Neuronal stem cell (in vitro differentiated cells): Measurements from ENCODE around the gene YY2. TPM values are rescaled to one million over a fixed set of nuclear protein-coding genes. Genes with fewer than 3 reads are reported as not detected.
A peak's percentile ranks its signal among the peaks of the same experiment; 100 is the strongest.

Experiments
- DNase-seq: peaks from one replicate; pipeline ENCODE4 v3.0.0-alpha.2; 2013; ENCODE audit warnings: low spot score
- H2AFZ ChIP-seq: one replicate; pipeline ENCODE4 v1.6.1; 2013; ENCODE audit warnings: mild to moderate bottlenecking, low read length, inconsistent platforms
- H2AK5ac ChIP-seq: 2 replicates; pipeline ENCODE4 v1.6.1; 2013; ENCODE audit warnings: low read depth, mild to moderate bottlenecking, inconsistent platforms, low read length, moderate library complexity, mixed read lengths
- H2BK120ac ChIP-seq: 2 replicates; pipeline ENCODE4 v1.6.1; 2013; ENCODE audit warnings: low read depth, mild to moderate bottlenecking, inconsistent platforms, low read length, moderate library complexity, mixed read lengths
- H2BK12ac ChIP-seq: one replicate; pipeline ENCODE4 v1.6.1; 2013; ENCODE audit warnings: low read length, inconsistent platforms
- H2BK15ac ChIP-seq: 2 replicates; pipeline ENCODE4 v1.6.1; 2013; ENCODE audit warnings: mild to moderate bottlenecking, low read length, inconsistent platforms, mixed read lengths
- H2BK5ac ChIP-seq: one replicate; pipeline ENCODE4 v1.6.1; 2013; ENCODE audit warnings: inconsistent platforms, mild to moderate bottlenecking, low read length, moderate library complexity
- H3K14ac ChIP-seq: one replicate; pipeline ENCODE4 v1.6.1; 2013; ENCODE audit warnings: low read length, inconsistent platforms
- H3K18ac ChIP-seq: 2 replicates; pipeline ENCODE4 v1.6.1; 2013; ENCODE audit warnings: low read length, inconsistent platforms
- H3K23ac ChIP-seq: 2 replicates; pipeline ENCODE4 v1.6.1; 2013; ENCODE audit warnings: low read depth, mild to moderate bottlenecking, mixed read lengths, low read length, inconsistent platforms; ENCODE audit not compliant: poor library complexity
- H3K27ac ChIP-seq: replicated peaks from 3 replicates; pipeline ENCODE4 v1.5.1; 2013; ENCODE audit warnings: low read length, inconsistent platforms
- H3K27me3 ChIP-seq, 3 experiments: 2 replicates each; pipeline ENCODE4 v1.6.1; 2013; ENCODE audit warnings: low read length in 3 of 3, mild to moderate bottlenecking in 2 of 3, inconsistent platforms in 1 of 3, low read depth in 1 of 3, mixed read lengths in 1 of 3, moderate library complexity in 1 of 3; ENCODE audit not compliant: control insufficient read depth in 3 of 3, insufficient read depth in 3 of 3
- H3K36me3 ChIP-seq, 2 donors: replicated peaks in 1 of 2; 2 replicates each; pipeline ENCODE4 v1.6.1; 2013; ENCODE audit warnings: low read length in 2 of 2; ENCODE audit not compliant: control insufficient read depth in 2 of 2, insufficient read depth in 2 of 2
- H3K4ac ChIP-seq: 2 replicates; pipeline ENCODE4 v1.6.1; 2013; ENCODE audit warnings: inconsistent platforms, mild to moderate bottlenecking, low read length, moderate library complexity
- H3K4me1 ChIP-seq, 2 donors: 1 replicate in 1 of 2; 2 replicates in 1 of 2; pipeline ENCODE4 v1.6.1; 2013; ENCODE audit warnings: low read length in 2 of 2, low read depth in 1 of 2; ENCODE audit not compliant: control insufficient read depth in 2 of 2, insufficient read depth in 1 of 2
- H3K4me2 ChIP-seq: one replicate; pipeline ENCODE4 v1.6.1; 2013; ENCODE audit warnings: mild to moderate bottlenecking, low read length, inconsistent platforms; ENCODE audit not compliant: insufficient read depth, poor library complexity, severe bottlenecking
- H3K4me3 ChIP-seq, 2 donors: 2 replicates each; pipeline ENCODE4 v1.5.1; 2013; ENCODE audit warnings: low read length in 2 of 2, mild to moderate bottlenecking in 2 of 2, inconsistent platforms in 1 of 2, moderate library complexity in 1 of 2
- H3K79me1 ChIP-seq: one replicate; pipeline ENCODE4 v1.6.1; 2013; ENCODE audit warnings: low read depth, mild to moderate bottlenecking, inconsistent platforms, low read length, moderate library complexity
- H3K9ac ChIP-seq: one replicate; pipeline ENCODE4 v1.6.1; 2013; ENCODE audit warnings: mild to moderate bottlenecking, low read depth, low read length, inconsistent platforms; ENCODE audit not compliant: poor library complexity
- H3K9me3 ChIP-seq, 2 donors: replicated peaks in 1 of 2; 2 replicates each; pipeline versions ENCODE3 to v1.6.1; 2013; ENCODE audit warnings: low read length in 2 of 2, mild to moderate bottlenecking in 2 of 2, inconsistent platforms in 1 of 2, low read depth in 1 of 2, mixed read lengths in 1 of 2, moderate library complexity in 1 of 2; ENCODE audit not compliant: control insufficient read depth in 2 of 2, insufficient read depth in 1 of 2
- H4K8ac ChIP-seq: one replicate; pipeline ENCODE4 v1.6.1; 2013; ENCODE audit warnings: low read depth, mild to moderate bottlenecking, inconsistent platforms, low read length, moderate library complexity
- H4K91ac ChIP-seq: one replicate; pipeline ENCODE4 v1.6.1; 2013; ENCODE audit warnings: low read length, low read depth, mild to moderate bottlenecking, inconsistent platforms; ENCODE audit not compliant: poor library complexity
- WGBS, 2 donors: extraction: QIAGEN DNeasy Blood & Tissue Kit; methylation state at CpG; one replicate each; pipeline ENCODE4 v1.1.7; 2013; ENCODE audit warnings: missing lambda C conversion rate in 2 of 2, mixed read lengths in 1 of 2; ENCODE audit not compliant: insufficient read length in 2 of 2, insufficient replicate concordance in 1 of 2; ENCODE audit errors: extremely low coverage in 2 of 2; 5-methylcytosine and 5-hydroxymethylcytosine counted together
- small RNA-seq: library from polyadenylated mRNA; stranded (forward); fragments of <200 nt; extraction: miRNeasy Mini kit (QIAGEN cat#:217004); gene quantifications from one replicate; pipeline ENCODE3, GENCODE V24; 2013; ENCODE audit not compliant: insufficient read depth

The YY2 gene

DNA sequence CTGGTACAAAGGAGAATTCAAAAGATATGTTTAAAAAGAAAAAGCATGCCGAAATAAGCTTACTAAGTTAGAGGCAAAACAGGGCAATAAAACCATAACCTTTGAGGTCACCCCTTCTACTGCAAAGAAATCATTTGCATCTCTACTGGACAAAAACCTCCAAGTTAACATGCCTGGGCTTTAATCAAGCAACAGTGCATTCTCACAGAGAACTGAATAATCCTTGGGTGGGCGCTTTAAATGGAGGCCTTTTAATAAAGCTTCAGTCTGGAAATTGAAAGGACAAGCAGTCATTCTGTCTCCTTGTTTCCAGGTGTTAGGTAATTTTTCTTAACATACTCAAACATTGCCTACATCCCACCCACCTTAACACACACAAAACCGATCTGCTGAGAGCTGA is 50.2 kb downstream of the YY2 start:
- Histone ChIP-seq H4K8ac (no peak overlapping the region), H2BK5ac (no peak overlapping the region), H2BK12ac (no peak overlapping the region), H3K14ac (no peak overlapping the region), H3K4me2 (no peak overlapping the region), H3K27me3 (no peaks in the 10 kb centered on the region), H2BK15ac (no peak overlapping the region), H2AFZ (no peak overlapping the region), H3K79me1 (no peaks in the 10 kb centered on the region), H3K4ac (no peak overlapping the region), H2AK5ac (no peak overlapping the region), H3K4me1 (peaks cover 7 to 33% of the 10 kb centered on the region in 2 donors), H2BK120ac (no peak overlapping the region), H3K36me3 (no peaks in the 10 kb centered on the region), H4K91ac (no peak overlapping the region), H3K9ac (no peak overlapping the region), H3K27ac (peak overlapping the region; percentile 64), H3K18ac (no peak overlapping the region), H3K9me3 (no peaks in the 10 kb centered on the region), H3K23ac (no peak overlapping the region), H3K4me3 (no peak overlapping the region)
- peak; percentile 11 for DNase-seq
- no CpG with 5 or more reads among the region's 3 CpGs for WGBS, 2 donors

DNA sequence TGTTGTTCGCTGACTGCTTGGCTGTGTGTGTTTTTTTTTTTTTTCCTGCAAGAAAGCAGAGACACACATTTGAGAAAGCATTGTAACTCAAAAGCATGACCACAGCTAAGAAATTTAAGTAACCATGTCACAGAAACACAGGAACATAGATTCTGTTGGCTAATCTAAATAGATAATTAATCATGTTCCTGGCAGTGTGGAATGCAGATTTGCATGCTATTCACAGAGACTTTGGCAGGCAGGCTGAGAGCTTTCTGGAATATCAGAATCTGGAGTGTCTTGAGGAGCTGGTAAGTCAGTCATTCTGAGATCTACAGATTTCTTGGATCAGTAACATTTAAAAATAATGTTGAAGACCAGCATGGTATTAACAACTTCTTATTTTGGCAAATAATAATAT is 51.5 kb downstream of the YY2 start:
- H3K4me1 ChIP-seq, result peaks cover 7 to 33% of the 10 kb centered on the region in 2 donors
- no peak overlapping the region for H3K14ac ChIP-seq
- peak overlapping the region; percentile 73 for H2AFZ ChIP-seq
- H3K4me2 ChIP-seq, result no peak overlapping the region
- H3K9ac ChIP-seq, result no peak overlapping the region
- H3K9me3 ChIP-seq, result no peaks in the 10 kb centered on the region
- H2AK5ac ChIP-seq, result no peak overlapping the region
- H2BK5ac ChIP-seq, result no peak overlapping the region
- H3K18ac ChIP-seq, result no peak overlapping the region
- no peaks in the 10 kb centered on the region for H3K27me3 ChIP-seq
- DNase-seq, result no peak
- H4K8ac ChIP-seq, result no peak overlapping the region
- H3K36me3 ChIP-seq, result no peaks in the 10 kb centered on the region
- H3K4me3 ChIP-seq, result no peak overlapping the region
- H3K79me1 ChIP-seq, result no peaks in the 10 kb centered on the region
- no peak overlapping the region for H4K91ac ChIP-seq
- no CpG with 5 or more reads among the region's 1 CpG for WGBS, 2 donors
- no peak overlapping the region for H2BK12ac ChIP-seq
- no peak overlapping the region for H3K27ac ChIP-seq
- no peak overlapping the region for H3K23ac ChIP-seq
- no peak overlapping the region for H3K4ac ChIP-seq
- no peak overlapping the region for H2BK15ac ChIP-seq
- H2BK120ac ChIP-seq, result no peak overlapping the region

Small RNAs within 50 kb of the gene (small RNA-seq; reads per million reads assigned to genes)
- not detected for gene U73479.1
